GM12874 (cell line): ENCODE measurements around the gene TRAPPC3L.

ENCODE experiments used
- TF ChIP-seq, protein P1 (sequence below): IDR thresholded peaks from 2 replicates; pipeline ENCODE4 v1.5.1; 2011; ENCODE audit warnings: low read depth, mild to moderate bottlenecking, control low read depth, low read length, moderate library complexity; ENCODE audit not compliant: insufficient read depth

Gene TRAPPC3L

DNA sequence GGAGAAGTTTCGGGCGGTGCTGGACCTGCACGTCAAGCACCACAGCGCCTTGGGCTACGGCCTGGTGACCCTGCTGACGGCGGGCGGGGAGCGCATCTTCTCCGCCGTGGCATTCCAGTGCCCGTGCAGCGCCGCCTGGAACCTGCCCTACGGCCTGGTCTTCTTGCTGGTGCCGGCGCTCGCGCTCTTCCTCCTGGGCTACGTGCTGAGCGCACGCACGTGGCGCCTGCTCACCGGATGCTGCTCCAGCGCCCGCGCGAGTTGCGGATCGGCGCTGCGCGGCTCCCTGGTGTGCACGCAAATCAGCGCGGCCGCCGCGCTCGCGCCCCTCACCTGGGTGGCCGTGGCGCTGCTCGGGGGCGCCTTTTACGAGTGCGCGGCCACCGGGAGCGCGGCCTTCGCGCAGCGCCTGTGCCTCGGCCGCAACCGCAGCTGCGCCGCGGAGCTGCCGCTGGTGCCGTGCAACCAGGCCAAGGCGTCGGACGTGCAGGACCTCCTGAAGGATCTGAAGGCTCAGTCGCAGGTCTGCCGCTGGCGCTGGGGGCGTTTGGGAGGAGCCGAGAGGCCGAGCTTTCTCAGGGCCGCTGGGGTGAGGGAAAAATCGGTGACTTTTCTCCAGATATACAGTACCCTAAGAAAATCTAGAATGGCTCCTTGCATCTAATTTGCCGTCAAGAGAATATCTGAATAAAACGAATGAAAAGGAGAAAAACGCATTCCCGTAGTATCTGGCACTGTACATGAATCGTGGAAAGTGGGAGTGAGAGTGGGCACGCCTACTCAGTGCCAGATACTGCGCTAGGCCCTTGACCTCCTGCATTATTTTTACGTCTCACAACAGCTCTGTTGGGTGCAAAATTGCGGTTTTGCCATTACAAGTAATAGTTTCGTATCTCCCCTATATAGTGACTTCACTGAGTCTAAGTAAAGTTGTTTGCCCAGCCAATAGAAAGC, 83.3 kb downstream of the TRAPPC3L start:
- TF ChIP-seq, protein P1, sequence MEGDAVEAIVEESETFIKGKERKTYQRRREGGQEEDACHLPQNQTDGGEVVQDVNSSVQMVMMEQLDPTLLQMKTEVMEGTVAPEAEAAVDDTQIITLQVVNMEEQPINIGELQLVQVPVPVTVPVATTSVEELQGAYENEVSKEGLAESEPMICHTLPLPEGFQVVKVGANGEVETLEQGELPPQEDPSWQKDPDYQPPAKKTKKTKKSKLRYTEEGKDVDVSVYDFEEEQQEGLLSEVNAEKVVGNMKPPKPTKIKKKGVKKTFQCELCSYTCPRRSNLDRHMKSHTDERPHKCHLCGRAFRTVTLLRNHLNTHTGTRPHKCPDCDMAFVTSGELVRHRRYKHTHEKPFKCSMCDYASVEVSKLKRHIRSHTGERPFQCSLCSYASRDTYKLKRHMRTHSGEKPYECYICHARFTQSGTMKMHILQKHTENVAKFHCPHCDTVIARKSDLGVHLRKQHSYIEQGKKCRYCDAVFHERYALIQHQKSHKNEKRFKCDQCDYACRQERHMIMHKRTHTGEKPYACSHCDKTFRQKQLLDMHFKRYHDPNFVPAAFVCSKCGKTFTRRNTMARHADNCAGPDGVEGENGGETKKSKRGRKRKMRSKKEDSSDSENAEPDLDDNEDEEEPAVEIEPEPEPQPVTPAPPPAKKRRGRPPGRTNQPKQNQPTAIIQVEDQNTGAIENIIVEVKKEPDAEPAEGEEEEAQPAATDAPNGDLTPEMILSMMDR = no peak

GRCh38 chr6:116461331-116461931, 84.1 kb downstream of the TRAPPC3L start, which contains the start of gene CALHM6:
Gene CALHM6, plus strand, starts transcription at chr6:116461375. Its CDS starts 555 bp downstream, at chr6:116461930.
- TF ChIP-seq, protein P1 = no peak

- TF ChIP-seq, protein P1 = no peak
Observed at GRCh38 chr6:116459927-116460326, 85.6 kb downstream of the TRAPPC3L start.

DNA sequence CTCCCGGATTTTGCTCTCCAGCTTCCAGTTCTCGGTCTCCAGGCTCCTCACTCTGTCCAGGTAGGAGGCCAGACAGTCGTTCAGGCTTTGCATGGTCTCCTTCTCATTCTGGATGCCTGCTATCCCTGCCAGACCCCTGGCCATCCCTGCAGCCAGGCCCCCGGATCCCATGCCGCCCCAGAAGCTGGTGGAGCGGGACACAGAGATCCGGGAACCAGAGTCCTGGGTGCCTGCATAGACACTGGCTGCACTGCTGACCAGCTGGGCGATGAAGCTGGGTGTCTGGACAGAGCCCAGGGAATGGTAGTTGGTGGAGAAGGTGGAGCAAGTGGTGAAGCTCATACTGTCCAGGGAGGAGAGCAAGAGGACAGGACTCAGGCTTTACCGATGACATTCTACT, 87.2 kb downstream of the TRAPPC3L start:
- TF ChIP-seq, protein P1 = no peak

DNA sequence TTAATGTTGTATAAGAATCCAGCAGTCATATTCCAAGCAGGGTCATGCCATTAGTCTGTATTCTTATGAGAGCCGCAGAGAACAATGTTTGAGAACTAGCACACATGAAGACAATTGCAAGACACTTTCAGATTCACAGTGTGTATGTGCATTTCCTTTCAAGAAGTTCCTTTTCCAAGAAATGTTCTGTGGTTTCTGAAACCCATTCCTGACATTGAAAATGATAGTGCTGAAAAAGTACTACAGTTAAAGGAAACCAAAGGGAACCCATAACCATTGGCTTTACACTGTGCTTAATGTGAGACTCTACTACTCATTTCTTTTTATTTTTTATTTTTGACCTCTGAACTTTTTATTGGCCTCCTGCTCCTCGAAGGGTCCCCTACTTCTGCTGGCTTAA, 88.6 kb downstream of the TRAPPC3L start:
- TF ChIP-seq, protein P1 = no peak

DNA sequence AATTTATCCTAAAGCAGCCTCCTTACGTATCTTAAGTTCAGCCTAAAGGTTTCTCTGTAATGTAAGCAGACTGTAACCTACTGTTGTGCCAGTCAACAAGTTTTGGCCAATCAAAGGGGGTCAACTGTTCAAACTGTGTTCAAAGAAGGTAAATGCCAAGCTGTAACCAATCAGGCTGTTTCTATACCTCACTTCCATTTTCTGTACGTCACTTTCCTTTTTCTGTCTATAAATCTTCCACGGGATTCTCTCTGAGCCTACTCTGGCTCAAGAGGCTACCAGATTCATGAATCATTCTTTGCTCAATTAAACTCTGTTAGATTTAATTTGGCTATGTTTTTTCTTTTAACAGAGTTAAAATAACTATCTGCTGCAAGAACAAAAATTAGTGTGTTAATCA, 89.4 kb downstream of the TRAPPC3L start:
- TF ChIP-seq, protein P1 = no peak

- TF ChIP-seq, protein P1 = no peak
Observed at GRCh38 chr6:116452531-116452930, 93.0 kb downstream of the TRAPPC3L start.
